Vagina (tissue), 2 donors: Measurements from ENCODE around the gene STX17.

Experiments
- CTCF ChIP-seq, 3 experiments: fragments of 450-650 bp in 2 of 3; fragments of 200-600 bp in 1 of 3; sonication (generic) in 1 of 3; IDR thresholded peaks; one replicate each; pipeline ENCODE4 v1.5.1; 2017 to 2019; ENCODE audit warnings: antibody characterized with exemption in 3 of 3, mild to moderate bottlenecking in 2 of 3, moderate library complexity in 2 of 3
- POLR2AphosphoS5 ChIP-seq, 2 donors: sonication (generic); formaldehyde crosslinking; IDR thresholded peaks; one replicate each; pipeline ENCODE4 v1.9.0; 2017; ENCODE audit warnings: antibody characterized with exemption in 2 of 2, mild to moderate bottlenecking in 2 of 2, low read depth in 1 of 2; ENCODE audit not compliant: insufficient read depth in 1 of 2

GRCh38 chr9:99858087-99858486 is 48.4 kb upstream of the STX17 start:
- TF ChIP-seq POLR2AphosphoS5 (IDR thresholded peaks at IDR 0.05; ENCODE audit: insufficient read depth in 1 of 2, low read depth in 1 of 2): no peak
- no peak for TF ChIP-seq CTCF (IDR thresholded peaks at IDR 0.05)
